ENCODE data around the gene KICS2.

- TF ChIP-seq, protein P1, sequence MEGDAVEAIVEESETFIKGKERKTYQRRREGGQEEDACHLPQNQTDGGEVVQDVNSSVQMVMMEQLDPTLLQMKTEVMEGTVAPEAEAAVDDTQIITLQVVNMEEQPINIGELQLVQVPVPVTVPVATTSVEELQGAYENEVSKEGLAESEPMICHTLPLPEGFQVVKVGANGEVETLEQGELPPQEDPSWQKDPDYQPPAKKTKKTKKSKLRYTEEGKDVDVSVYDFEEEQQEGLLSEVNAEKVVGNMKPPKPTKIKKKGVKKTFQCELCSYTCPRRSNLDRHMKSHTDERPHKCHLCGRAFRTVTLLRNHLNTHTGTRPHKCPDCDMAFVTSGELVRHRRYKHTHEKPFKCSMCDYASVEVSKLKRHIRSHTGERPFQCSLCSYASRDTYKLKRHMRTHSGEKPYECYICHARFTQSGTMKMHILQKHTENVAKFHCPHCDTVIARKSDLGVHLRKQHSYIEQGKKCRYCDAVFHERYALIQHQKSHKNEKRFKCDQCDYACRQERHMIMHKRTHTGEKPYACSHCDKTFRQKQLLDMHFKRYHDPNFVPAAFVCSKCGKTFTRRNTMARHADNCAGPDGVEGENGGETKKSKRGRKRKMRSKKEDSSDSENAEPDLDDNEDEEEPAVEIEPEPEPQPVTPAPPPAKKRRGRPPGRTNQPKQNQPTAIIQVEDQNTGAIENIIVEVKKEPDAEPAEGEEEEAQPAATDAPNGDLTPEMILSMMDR (IDR thresholded peaks at IDR 0.05): no peak
- TF ChIP-seq POLR2A (IDR thresholded peaks at IDR 0.05): no peak
Observed at GRCh38 chr12:64253356-64253755, 31.3 kb upstream of the KICS2 start.
